Measurements from ENCODE around the gene CCDC85A. TPM values are rescaled to one million over a fixed set of nuclear protein-coding genes. Genes with fewer than 3 reads are reported as not detected.
"Not testable (repeated sequence)": the region's sequence is repeated elsewhere in the genome, so short reads cannot be mapped to it uniquely, and the experiment has no call there.

CCDC85A gene
- total RNA-seq, 2 donors from 2014 or later, result 2.4 to 5.0 TPM

DNA sequence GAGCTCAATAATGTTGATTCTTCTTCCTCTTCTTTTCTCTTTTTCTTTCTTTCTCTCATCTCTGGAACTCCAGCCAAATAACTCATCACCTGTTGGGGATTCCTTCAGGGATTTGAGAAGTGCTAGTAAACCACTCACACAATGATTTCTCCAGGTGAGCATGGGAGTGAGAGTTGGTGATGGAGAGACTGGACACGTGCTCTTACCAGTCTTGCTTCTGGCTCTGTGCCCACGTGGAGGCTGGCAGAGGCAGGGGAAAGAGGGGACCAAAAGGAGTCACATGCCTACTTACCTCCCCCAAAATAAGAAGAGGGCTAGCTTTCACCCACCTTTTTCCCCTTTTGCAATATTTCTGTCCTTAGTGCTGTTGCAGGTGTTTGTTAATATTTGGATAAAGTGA, 28.6 kb upstream of the CCDC85A start:
- no peak for DNase-seq (ENCODE audit: low spot score)
- TF ChIP-seq, protein P1, sequence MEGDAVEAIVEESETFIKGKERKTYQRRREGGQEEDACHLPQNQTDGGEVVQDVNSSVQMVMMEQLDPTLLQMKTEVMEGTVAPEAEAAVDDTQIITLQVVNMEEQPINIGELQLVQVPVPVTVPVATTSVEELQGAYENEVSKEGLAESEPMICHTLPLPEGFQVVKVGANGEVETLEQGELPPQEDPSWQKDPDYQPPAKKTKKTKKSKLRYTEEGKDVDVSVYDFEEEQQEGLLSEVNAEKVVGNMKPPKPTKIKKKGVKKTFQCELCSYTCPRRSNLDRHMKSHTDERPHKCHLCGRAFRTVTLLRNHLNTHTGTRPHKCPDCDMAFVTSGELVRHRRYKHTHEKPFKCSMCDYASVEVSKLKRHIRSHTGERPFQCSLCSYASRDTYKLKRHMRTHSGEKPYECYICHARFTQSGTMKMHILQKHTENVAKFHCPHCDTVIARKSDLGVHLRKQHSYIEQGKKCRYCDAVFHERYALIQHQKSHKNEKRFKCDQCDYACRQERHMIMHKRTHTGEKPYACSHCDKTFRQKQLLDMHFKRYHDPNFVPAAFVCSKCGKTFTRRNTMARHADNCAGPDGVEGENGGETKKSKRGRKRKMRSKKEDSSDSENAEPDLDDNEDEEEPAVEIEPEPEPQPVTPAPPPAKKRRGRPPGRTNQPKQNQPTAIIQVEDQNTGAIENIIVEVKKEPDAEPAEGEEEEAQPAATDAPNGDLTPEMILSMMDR (IDR thresholded peaks at IDR 0.05), result no peak
- H3K36me3 ChIP-seq, result no peaks in the 10 kb centered on the region
- H3K27ac ChIP-seq, result no peak overlapping the region
- H3K27me3 ChIP-seq, result no peaks in the 10 kb centered on the region
- no peaks in the 10 kb centered on the region for H3K9me3 ChIP-seq
- no peak overlapping the region for H3K4me3 ChIP-seq
- no peaks in the 10 kb centered on the region for H3K4me1 ChIP-seq

DNA sequence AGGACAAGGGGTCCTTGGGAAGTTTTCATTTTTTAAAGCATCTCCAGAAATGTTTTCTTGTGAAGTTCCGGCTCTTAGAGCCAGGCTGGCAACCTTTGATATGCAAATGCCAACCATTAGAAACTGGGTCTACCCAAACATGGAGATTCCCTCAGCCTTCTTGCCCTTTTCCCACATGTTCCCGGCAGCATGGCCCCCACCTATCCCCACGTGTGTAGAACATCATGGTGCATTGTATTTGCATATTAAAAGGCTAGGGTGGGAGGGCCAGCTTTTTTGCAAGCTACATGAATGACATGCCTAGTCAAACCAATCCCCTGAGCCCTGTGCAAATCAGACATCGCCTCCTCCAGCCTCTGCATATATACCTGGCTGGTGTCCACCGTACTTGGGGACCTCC, 23.9 kb upstream of the CCDC85A start:
- H3K27me3 ChIP-seq; H3K9me3 ChIP-seq; H3K36me3 ChIP-seq; H3K4me1 ChIP-seq; H3K27ac ChIP-seq; DNase-seq (ENCODE audit: low spot score); H3K4me3 ChIP-seq: not testable (repeated sequence)

DNA sequence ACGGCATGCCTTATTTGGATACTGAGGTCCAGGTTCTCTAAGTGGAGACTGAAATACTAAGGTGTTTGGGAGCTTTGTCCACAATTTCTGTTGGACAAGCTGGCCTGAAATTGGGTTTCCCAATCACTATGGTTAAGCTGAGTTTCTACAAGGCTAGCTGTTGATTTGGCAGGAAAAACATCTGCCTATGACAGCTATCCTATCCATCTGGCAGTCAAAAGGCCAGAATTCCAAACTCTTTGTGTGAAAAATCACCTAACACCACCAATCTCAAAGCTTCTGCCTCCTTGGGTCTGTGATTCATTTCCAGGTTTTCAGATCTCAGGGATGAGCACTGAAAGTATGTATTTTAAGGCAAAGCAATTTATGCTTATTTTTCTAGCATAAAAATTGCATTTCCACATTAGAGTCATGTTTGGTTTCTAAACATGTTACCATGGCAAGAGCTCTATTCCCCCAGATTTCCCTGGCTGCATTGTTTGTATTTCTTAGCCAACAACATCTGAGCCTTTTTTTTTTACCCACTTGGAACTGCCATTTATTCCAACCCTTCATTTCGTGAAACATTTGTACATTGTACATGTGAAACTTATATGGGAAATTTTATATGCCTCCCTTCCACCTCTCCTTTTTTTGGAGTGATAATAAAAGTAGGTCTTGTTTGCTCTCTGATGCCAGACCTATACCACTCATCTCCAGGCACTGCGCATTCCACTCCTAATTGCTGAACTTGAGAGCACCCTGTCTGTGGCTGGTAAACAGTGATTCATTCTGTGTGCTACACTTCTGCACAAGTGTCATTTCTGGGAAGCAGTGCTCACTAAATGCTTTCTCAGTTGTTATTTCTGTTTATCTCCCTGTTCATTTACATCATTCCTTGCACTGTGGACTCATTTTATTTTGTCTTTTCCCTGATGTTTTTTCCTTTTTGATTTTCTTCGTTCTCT, 15.9 kb upstream of the CCDC85A start:
- no peak for DNase-seq (ENCODE audit: low spot score)
- Histone ChIP-seq H3K4me1 (no peaks in the 10 kb centered on the region), H3K27me3 (no peaks in the 10 kb centered on the region), H3K9me3 (no peaks in the 10 kb centered on the region), H3K36me3 (no peaks in the 10 kb centered on the region), H3K4me3 (no peak overlapping the region), H3K27ac (no peak overlapping the region)
- TF ChIP-seq, protein P1 (IDR thresholded peaks at IDR 0.05), result no peak

DNA sequence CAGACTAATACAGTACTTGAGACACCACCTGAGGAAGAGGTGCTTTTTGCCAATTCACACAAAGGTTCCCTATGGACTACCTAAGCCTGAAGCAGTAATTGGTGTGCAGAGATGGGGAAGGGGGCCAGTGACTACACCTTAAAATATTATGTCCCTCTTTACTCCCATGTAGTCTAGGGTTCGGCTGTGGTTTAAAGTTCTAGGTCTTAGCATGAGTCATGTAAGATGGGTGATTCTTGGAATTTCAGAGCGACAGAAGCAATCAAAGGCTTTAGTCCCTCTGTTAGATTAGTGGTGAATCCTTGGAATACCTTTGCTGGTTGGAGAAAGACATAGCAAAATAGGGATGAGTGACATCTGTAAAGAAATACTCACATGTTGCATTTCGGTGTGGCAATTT, 14.3 kb upstream of the CCDC85A start:
- no peaks in the 10 kb centered on the region for H3K9me3 ChIP-seq
- H3K27ac ChIP-seq, result no peak overlapping the region
- H3K27me3 ChIP-seq, result no peaks in the 10 kb centered on the region
- TF ChIP-seq, protein P1 (IDR thresholded peaks at IDR 0.05), result no peak
- no peaks in the 10 kb centered on the region for H3K36me3 ChIP-seq
- no peak for DNase-seq (ENCODE audit: low spot score)
- H3K4me1 ChIP-seq, result no peaks in the 10 kb centered on the region
- no peak overlapping the region for H3K4me3 ChIP-seq

DNA sequence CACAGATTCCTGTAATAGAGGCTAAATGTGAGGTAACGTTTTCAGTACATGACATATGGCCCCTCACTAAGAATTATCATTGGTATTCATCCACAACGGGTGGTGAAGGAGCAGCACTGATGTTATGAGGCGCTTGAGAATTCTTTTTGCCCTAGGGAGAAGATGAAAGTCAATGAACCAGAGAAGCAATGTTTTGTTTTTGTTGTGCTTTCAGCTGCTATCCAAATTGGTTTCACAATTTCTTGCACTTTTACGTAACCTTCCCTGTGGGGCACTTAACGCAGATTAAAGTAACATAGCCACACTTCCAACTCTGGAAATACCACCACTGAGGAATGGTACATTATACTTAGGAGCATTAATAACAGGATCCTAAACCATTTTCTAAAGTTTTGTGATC, 13.3 kb upstream of the CCDC85A start:
- no peaks in the 10 kb centered on the region for H3K27me3 ChIP-seq
- no peak for DNase-seq (ENCODE audit: low spot score)
- H3K4me1 ChIP-seq, result no peaks in the 10 kb centered on the region
- no peak overlapping the region for H3K4me3 ChIP-seq
- no peak overlapping the region for H3K27ac ChIP-seq
- TF ChIP-seq, protein P1 (IDR thresholded peaks at IDR 0.05), result no peak
- H3K36me3 ChIP-seq, result no peaks in the 10 kb centered on the region
- H3K9me3 ChIP-seq, result no peaks in the 10 kb centered on the region

DNA sequence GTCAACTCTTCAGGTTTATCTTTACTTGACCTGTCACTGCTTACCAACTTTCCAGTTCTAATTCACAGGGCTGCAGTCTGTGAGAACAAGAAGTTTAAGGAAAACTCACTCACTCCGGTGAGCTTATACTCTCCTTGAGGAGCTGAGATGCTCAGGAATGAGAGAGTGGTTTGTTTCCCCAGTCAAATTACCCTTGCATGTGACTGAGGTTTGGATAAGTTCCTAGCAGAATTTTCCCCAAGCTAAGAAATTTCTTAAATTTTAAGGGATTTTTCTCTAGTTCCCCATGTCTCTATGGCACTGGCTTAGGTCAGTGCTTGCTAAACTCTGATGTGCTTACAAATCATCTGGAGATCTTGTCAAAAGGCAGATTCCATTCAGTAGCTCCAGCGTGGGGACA, 12.8 kb upstream of the CCDC85A start:
- DNase-seq (ENCODE audit: low spot score), result no peak
- H3K27me3 ChIP-seq, result no peaks in the 10 kb centered on the region
- H3K4me1 ChIP-seq, result no peaks in the 10 kb centered on the region
- no peaks in the 10 kb centered on the region for H3K9me3 ChIP-seq
- TF ChIP-seq, protein P1 (IDR thresholded peaks at IDR 0.05), result no peak
- H3K27ac ChIP-seq, result no peak overlapping the region
- no peaks in the 10 kb centered on the region for H3K36me3 ChIP-seq
- H3K4me3 ChIP-seq, result no peak overlapping the region

Data from right atrium auricular region (tissue), 2 donors.